ENCODE data around the gene ASCC3. TPM values are rescaled to one million over a fixed set of nuclear protein-coding genes. Genes with fewer than 3 reads are reported as not detected.
A peak's percentile ranks its signal among the peaks of the same experiment; 100 is the strongest.

ASCC3 gene
- 23.4 TPM for polyA plus RNA-seq (2012; ENCODE audit: low read depth, missing spikeins)

- peak; percentile 99 for FAIRE-seq
- TF ChIP-seq SPI1 (IDR thresholded peaks at IDR 0.05; ENCODE audit: low read depth, low read length) (no peak), POLR2AphosphoS5 (IDR thresholded peaks at IDR 0.05; ENCODE audit: low read depth, low read length) (peak; percentile 82), TAF1 (IDR thresholded peaks at IDR 0.05; ENCODE audit: low read depth, low read length) (peak; percentile 60; the same call in 1 of the 2 replicates), PAX5 (IDR thresholded peaks at IDR 0.05; ENCODE audit: insufficient read depth, low read length, severe bottlenecking) (no peak), POU2F2 (IDR thresholded peaks at IDR 0.05; ENCODE audit: low read depth, low read length) (no peak), POLR2A (IDR thresholded peaks at IDR 0.05; ENCODE audit: low read depth, low read length) (peak; percentile 72)
- DNase-seq (ENCODE audit: insufficient read length, low spot score): peak; percentile 74
Measured at GRCh38 chr6:100880853-100881706, at the start of gene ASCC3. TSS of gene ASCC3 (minus strand) at chr6:100881329. CDS start at chr6:100867997, 13,332 bp downstream.

- TF ChIP-seq TAF1 (IDR thresholded peaks at IDR 0.05; ENCODE audit: low read depth, low read length) (no peak), SPI1 (IDR thresholded peaks at IDR 0.05; ENCODE audit: low read depth, low read length) (no peak), POU2F2 (IDR thresholded peaks at IDR 0.05; ENCODE audit: low read depth, low read length) (no peak), PAX5 (IDR thresholded peaks at IDR 0.05; ENCODE audit: insufficient read depth, low read length, severe bottlenecking) (no peak)
- no peak for FAIRE-seq
- no peak for DNase-seq (ENCODE audit: insufficient read length, low spot score)
Measured at GRCh38 chr6:100925749-100926148, 44.6 kb upstream of the ASCC3 start.

GRCh38 chr6:100924534-100925227, 43.6 kb upstream of the ASCC3 start:
- DNase-seq (ENCODE audit: insufficient read length, low spot score) (no peak), FAIRE-seq (no peak)
- TF ChIP-seq POU2F2 (IDR thresholded peaks at IDR 0.05; ENCODE audit: low read depth, low read length): no peak
- TF ChIP-seq POLR2AphosphoS5 (IDR thresholded peaks at IDR 0.05; ENCODE audit: low read depth, low read length): no peak
- no peak for TF ChIP-seq POLR2A (IDR thresholded peaks at IDR 0.05; ENCODE audit: low read depth, low read length)
- no peak for TF ChIP-seq PAX5 (IDR thresholded peaks at IDR 0.05; ENCODE audit: insufficient read depth, low read length, severe bottlenecking)
- no peak for TF ChIP-seq TAF1 (IDR thresholded peaks at IDR 0.05; ENCODE audit: low read depth, low read length)
- no peak for TF ChIP-seq SPI1 (IDR thresholded peaks at IDR 0.05; ENCODE audit: low read depth, low read length)

- no peak for FAIRE-seq
- TF ChIP-seq POLR2AphosphoS5 (IDR thresholded peaks at IDR 0.05; ENCODE audit: low read depth, low read length) (no peak), SPI1 (IDR thresholded peaks at IDR 0.05; ENCODE audit: low read depth, low read length) (no peak), TAF1 (IDR thresholded peaks at IDR 0.05; ENCODE audit: low read depth, low read length) (no peak), PAX5 (IDR thresholded peaks at IDR 0.05; ENCODE audit: insufficient read depth, low read length, severe bottlenecking) (no peak), POU2F2 (IDR thresholded peaks at IDR 0.05; ENCODE audit: low read depth, low read length) (no peak), POLR2A (IDR thresholded peaks at IDR 0.05; ENCODE audit: low read depth, low read length) (no peak)
- DNase-seq (ENCODE audit: insufficient read length, low spot score): no peak
Measured at GRCh38 chr6:100923481-100924165, 42.5 kb upstream of the ASCC3 start.

GRCh38 chr6:100920028-100920605, 39.0 kb upstream of the ASCC3 start:
- DNase-seq (ENCODE audit: insufficient read length, low spot score) (no peak), FAIRE-seq (no peak)
- TF ChIP-seq POLR2AphosphoS5 (IDR thresholded peaks at IDR 0.05; ENCODE audit: low read depth, low read length) (no peak), PAX5 (IDR thresholded peaks at IDR 0.05; ENCODE audit: insufficient read depth, low read length, severe bottlenecking) (no peak), SPI1 (IDR thresholded peaks at IDR 0.05; ENCODE audit: low read depth, low read length) (no peak), TAF1 (IDR thresholded peaks at IDR 0.05; ENCODE audit: low read depth, low read length) (no peak), POLR2A (IDR thresholded peaks at IDR 0.05; ENCODE audit: low read depth, low read length) (no peak), POU2F2 (IDR thresholded peaks at IDR 0.05; ENCODE audit: low read depth, low read length) (no peak)

- FAIRE-seq (no peak), DNase-seq (ENCODE audit: insufficient read length, low spot score) (no peak)
- TF ChIP-seq PAX5 (IDR thresholded peaks at IDR 0.05; ENCODE audit: insufficient read depth, low read length, severe bottlenecking) (no peak), TAF1 (IDR thresholded peaks at IDR 0.05; ENCODE audit: low read depth, low read length) (no peak), POLR2A (IDR thresholded peaks at IDR 0.05; ENCODE audit: low read depth, low read length) (no peak), SPI1 (IDR thresholded peaks at IDR 0.05; ENCODE audit: low read depth, low read length) (no peak)
Measured at GRCh38 chr6:100918152-100918551, 37.0 kb upstream of the ASCC3 start.

GRCh38 chr6:100915876-100916275, 34.7 kb upstream of the ASCC3 start:
- no peak for FAIRE-seq
- DNase-seq (ENCODE audit: insufficient read length, low spot score): no peak
- no peak for TF ChIP-seq SPI1 (IDR thresholded peaks at IDR 0.05; ENCODE audit: low read depth, low read length)
- no peak for TF ChIP-seq TAF1 (IDR thresholded peaks at IDR 0.05; ENCODE audit: low read depth, low read length)
- no peak for TF ChIP-seq POU2F2 (IDR thresholded peaks at IDR 0.05; ENCODE audit: low read depth, low read length)
- TF ChIP-seq POLR2A (IDR thresholded peaks at IDR 0.05; ENCODE audit: low read depth, low read length): no peak
- TF ChIP-seq PAX5 (IDR thresholded peaks at IDR 0.05; ENCODE audit: insufficient read depth, low read length, severe bottlenecking): no peak

GRCh38 chr6:100913400-100914276, 32.5 kb upstream of the ASCC3 start:
- FAIRE-seq (no peak), DNase-seq (ENCODE audit: insufficient read length, low spot score) (no peak)
- TF ChIP-seq PAX5 (IDR thresholded peaks at IDR 0.05; ENCODE audit: insufficient read depth, low read length, severe bottlenecking) (no peak), POU2F2 (IDR thresholded peaks at IDR 0.05; ENCODE audit: low read depth, low read length) (no peak), POLR2AphosphoS5 (IDR thresholded peaks at IDR 0.05; ENCODE audit: low read depth, low read length) (no peak), TAF1 (IDR thresholded peaks at IDR 0.05; ENCODE audit: low read depth, low read length) (no peak), SPI1 (IDR thresholded peaks at IDR 0.05; ENCODE audit: low read depth, low read length) (no peak), POLR2A (IDR thresholded peaks at IDR 0.05; ENCODE audit: low read depth, low read length) (no peak)

All from GM12891 (cell line).